D721Med (cell line): ENCODE data around the gene SHMT2.
"Not testable (repeated sequence)": the region's sequence is repeated elsewhere in the genome, so short reads cannot be mapped to it uniquely, and the experiment has no call there.

Experiments
- DNase-seq: peaks from one replicate; pipeline ENCODE4 v3.0.0; 2011; ENCODE audit warnings: low spot score; ENCODE audit not compliant: insufficient read length
- FAIRE-seq: peaks from 2 replicates; lab custom pipeline; 2011; peaks lifted over from hg19 to GRCh38; lab: Jason Lieb, UNC
- TF ChIP-seq, protein P1 (sequence below): IDR thresholded peaks from 2 replicates; pipeline ENCODE4 v1.5.1; 2012; ENCODE audit warnings: mild to moderate bottlenecking, control low read depth; ENCODE audit not compliant: insufficient read depth; ENCODE audit errors: missing control alignments

The SHMT2 gene

DNA sequence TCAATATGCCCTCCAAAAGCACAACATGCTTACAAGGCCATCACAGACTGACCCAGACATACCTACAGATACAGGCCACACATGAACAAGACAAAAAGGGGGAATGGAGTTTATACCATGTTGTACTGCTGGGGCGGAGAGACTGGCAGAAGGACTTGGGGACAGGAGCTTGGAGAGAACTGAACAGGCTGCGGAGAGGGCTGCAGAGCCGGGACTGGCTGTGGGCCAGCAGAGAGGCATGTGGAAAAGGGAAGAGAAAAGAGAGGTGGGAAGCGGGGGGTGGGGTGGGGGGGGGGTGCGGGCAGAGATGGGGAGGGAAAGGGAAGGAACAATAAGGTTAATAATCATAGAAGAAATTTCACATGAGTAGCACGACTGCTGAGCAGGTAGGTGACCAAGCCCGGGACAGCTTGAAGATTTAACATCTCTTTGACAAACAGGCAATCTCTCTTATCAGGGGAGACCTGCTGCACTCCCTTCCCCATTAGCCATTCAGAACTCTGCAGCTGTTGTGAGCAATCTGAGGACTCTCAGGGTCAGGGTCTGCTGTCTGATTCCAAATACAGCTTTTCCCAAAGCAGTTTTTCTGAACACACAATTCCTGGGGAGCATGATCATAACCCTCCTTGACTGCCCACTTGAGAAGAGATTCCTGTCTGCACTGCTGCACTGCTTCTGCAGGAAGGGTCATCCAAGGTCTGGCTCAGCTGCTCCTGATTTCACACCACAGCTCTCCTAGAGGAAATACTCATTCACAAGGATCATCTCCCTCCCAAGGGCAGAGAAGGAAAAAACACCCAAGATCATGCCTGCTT lies 43.0 kb downstream of the SHMT2 start:
- TF ChIP-seq, protein P1, sequence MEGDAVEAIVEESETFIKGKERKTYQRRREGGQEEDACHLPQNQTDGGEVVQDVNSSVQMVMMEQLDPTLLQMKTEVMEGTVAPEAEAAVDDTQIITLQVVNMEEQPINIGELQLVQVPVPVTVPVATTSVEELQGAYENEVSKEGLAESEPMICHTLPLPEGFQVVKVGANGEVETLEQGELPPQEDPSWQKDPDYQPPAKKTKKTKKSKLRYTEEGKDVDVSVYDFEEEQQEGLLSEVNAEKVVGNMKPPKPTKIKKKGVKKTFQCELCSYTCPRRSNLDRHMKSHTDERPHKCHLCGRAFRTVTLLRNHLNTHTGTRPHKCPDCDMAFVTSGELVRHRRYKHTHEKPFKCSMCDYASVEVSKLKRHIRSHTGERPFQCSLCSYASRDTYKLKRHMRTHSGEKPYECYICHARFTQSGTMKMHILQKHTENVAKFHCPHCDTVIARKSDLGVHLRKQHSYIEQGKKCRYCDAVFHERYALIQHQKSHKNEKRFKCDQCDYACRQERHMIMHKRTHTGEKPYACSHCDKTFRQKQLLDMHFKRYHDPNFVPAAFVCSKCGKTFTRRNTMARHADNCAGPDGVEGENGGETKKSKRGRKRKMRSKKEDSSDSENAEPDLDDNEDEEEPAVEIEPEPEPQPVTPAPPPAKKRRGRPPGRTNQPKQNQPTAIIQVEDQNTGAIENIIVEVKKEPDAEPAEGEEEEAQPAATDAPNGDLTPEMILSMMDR = no peak
- DNase-seq = no peak
- no peak for FAIRE-seq

DNA sequence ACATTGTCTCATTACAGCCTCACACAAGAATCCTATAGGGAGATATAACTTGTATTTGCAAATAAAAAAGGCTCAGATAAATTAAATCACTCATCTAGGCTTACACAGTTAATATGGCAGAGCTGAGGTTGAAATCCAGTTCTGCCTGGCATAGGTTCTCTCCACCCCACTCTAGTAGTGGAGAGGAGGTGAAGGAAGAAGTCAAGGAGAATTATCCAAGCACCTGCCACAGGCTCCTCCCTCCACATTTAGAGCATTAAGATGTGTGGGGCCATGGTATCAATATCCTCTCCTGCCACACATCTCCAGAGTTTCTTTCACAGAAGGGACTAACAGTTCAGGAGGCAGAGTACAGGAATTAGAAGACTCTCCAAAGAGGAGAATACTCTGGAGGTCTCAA lies 44.0 kb downstream of the SHMT2 start:
- DNase-seq (no peak), FAIRE-seq (no peak)
- TF ChIP-seq, protein P1 = no peak

DNA sequence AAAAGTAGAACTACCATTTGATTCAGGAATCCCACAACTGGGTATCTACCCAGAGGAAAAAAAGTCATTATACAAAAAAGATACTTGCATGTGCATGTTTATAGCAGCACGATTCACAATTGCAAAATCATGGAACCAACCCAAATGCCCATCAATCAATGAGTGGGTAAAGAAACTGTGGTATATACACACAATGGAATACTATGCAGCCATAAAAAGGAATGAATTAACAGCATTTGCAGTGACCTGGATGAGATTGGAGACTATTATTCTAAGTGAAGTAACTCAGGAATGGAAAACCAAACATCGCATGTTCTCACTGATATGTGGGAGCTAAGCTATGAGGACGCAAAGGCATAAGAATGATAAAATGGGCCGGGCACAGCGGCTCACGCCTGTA lies 46.7 kb downstream of the SHMT2 start:
- FAIRE-seq, DNase-seq: not testable (repeated sequence)

DNA sequence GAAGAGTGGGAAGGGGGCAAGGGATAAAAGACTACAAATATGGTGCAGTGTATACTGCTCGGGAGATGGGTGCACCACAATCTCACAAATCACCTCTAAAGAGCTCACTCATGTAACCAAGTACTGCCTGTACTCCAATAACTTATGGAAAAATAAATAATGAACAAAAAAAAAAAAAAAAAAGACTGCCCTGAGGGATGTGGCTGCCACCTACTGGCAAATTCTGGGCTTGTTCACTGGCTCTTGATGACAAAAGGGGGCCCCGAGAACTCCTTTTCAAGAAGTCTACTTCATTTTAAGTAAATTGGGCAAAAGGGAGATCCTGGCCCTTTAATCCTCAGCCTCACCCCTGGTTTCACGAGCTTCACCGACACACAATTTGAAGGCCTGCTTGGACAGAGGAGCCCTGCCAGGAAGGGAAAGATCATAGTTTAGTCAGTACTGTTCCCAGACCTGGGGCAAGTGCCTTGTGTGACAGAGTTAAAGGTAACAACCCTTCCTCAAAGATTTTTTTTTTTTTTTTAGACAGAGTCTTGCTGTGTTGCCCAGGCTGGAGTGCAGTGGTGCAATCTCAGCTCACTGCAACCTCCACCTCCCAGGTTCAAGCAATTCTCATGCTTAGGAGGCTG lies 47.5 kb downstream of the SHMT2 start:
- DNase-seq = no peak
- no peak for FAIRE-seq
- TF ChIP-seq, protein P1 = peak; percentile 35

DNA sequence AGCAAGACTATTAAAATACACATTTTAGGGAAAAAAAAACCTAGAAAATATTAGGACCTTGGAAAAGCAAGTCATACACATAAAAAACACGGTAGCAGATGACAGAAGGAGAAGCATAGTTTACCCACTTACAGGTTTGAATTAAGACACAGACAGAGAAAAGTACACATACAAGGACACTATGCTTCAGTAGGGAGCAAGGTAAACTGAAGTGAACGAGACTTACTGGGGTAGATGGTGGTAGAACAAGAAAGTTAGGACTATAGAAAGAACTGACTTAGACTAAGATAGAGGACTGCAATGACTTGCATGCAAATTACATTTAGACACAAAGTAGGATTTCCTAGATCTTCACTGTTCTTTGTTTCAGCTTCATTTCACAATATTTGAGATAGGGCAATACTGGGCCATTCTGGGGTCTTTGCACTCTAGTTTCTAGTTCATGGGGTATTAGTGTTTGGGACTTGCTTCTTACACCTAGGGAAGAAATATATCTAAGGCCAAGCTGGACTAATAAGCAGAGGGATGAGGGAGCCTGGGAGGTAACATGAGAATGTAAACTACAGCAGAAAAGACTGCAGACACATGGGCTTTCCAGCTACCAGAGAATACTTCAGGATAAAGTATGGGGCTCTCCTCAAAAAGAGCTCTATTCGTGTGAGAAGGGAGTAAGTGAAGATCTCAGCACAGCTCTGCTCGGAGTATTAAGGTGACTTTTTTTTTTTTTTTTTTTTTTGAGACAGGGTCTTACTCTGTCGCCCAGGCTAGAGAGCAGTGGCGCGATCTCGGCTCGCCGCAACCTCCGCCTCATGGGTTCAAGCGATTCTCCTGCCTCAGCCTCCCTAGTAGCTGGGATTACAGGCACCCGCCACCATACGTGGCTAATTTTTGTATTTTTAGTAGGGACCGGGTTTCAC lies 49.2 kb downstream of the SHMT2 start:
- DNase-seq (no peak), FAIRE-seq (no peak)
- TF ChIP-seq, protein P1 = no peak

DNA sequence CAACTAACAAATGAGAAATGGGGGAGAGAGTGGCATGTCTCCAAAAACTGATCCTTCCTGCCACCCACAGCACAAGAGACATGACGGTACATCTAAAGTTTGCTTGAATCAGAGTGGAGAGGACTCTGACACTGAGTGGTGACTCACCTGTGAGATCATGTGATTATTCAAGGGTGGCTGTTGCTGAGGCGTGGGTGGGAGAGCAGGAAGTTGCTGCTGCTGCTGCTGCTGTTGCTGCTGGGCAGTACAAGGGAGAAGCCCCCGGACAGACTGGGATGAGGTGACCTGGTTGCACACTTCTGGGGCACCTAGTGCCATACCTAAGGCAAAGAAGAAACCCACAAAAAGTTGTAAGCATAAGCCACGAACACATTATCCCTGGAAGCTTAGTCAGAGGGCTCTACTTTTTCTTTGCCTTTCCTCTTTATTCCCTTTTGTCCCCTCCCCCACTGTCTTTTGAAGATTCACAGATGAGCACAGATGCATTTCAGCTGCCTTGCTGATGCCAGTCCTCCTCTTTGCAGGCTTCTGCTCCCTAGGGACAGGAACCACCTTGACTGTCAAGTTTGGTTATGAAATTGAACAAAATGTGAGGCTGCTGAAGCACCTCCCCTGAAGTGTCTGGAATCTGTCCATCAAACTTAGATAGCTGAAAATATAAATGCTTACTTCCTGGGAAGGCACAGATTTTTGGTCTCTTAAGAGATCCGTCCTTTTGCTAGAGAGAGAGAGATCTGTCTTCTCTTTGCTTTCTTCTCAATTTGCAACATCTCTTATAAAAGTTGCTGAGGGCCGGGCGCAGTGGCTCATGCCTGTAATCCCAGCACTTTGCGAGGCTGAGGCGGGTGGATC lies 50.9 kb downstream of the SHMT2 start:
- FAIRE-seq (no peak), DNase-seq (no peak)
- TF ChIP-seq, protein P1 = no peak

DNA sequence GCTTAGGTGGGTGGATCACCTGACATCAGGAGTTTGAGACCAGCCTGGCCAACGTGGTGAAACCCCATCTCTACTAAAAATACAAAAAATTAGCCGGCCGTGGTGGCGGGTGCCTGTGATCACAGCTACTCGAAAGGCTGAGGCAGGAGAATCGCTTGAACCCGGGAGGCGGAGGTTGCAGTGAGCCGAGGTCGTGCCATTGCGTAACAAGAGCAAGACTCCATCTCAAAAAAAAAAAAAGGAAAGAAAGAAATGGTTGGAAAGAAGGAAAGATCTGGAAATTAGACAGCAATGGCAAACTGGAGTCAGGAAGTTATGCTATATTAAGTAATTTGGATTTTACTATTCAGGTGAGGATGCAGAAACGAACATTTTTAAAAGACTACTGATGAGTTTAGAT lies 52.6 kb downstream of the SHMT2 start:
- FAIRE-seq = not testable (repeated sequence)

More for the DNA sequence above, 52.6 kb downstream of the SHMT2 start:
- not testable (repeated sequence) for DNase-seq
